GM12878 (cell line): Measurements from ENCODE around the gene CAMK2G. TPM values are rescaled to one million over a fixed set of nuclear protein-coding genes. Genes with fewer than 3 reads are reported as not detected.

ENCODE experiments used
- ATF7 ChIP-seq: fragments of 450-650 bp; IDR thresholded peaks from 2 replicates; pipeline ENCODE4 v1.6.1; 2016; ENCODE audit warnings: low read depth, mild to moderate bottlenecking
- CBFB ChIP-seq: IDR thresholded peaks from 2 replicates; pipeline ENCODE4 v1.6.1; 2016; ENCODE audit warnings: antibody characterized with exemption, low read depth
- CBX3 ChIP-seq: fragments of 200-600 bp; sonication (generic); IDR thresholded peaks from 2 replicates; pipeline ENCODE4 v1.6.1; 2016; ENCODE audit warnings: low read depth, borderline replicate concordance
- CHD2 ChIP-seq: IDR thresholded peaks from 2 replicates; pipeline ENCODE4 v1.6.1; 2011; ENCODE audit warnings: low read depth, low read length, improper control_type of control experiment, borderline replicate concordance
- CREM ChIP-seq: IDR thresholded peaks from 2 replicates; pipeline ENCODE4 v1.6.1; 2014; ENCODE audit warnings: antibody characterized with exemption, low read depth
- CUX1 ChIP-seq: IDR thresholded peaks from 2 replicates; pipeline ENCODE4 v1.6.1; 2012; ENCODE audit warnings: improper control_type of control experiment, low read depth, low read length; ENCODE audit not compliant: insufficient replicate concordance
- EGR1 ChIP-seq, 2 experiments: IDR thresholded peaks; 1 replicate in 1 of 2; 2 replicates in 1 of 2; pipeline ENCODE4 v1.6.1; 2011 to 2012; ENCODE audit warnings: low read depth in 2 of 2, low read length in 2 of 2, borderline replicate concordance in 1 of 2, mild to moderate bottlenecking in 1 of 2, moderate library complexity in 1 of 2
- ETV6 ChIP-seq, 2 experiments: fragments of 450-650 bp in 1 of 2; IDR thresholded peaks in 1 of 2; conservative IDR thresholded peaks in 1 of 2; 2 replicates each; pipeline ENCODE4 v1.6.1; 2014; ENCODE audit warnings: antibody characterized with exemption in 1 of 2, borderline replicate concordance in 1 of 2, low read depth in 1 of 2, mild to moderate bottlenecking in 1 of 2, moderate library complexity in 1 of 2
- EZH2 ChIP-seq: IDR thresholded peaks from 2 replicates; pipeline ENCODE4 v1.6.1; 2012; ENCODE audit warnings: low read depth, mild to moderate bottlenecking, control low read depth, inconsistent platforms, low read length, borderline replicate concordance; ENCODE audit not compliant: control insufficient read depth
- HDGF ChIP-seq: fragments of 450-650 bp; IDR thresholded peaks from 2 replicates; pipeline ENCODE4 v1.6.1; 2016; ENCODE audit warnings: antibody characterized with exemption
- IKZF1 ChIP-seq: fragments of 450-650 bp; conservative IDR thresholded peaks from 2 replicates; pipeline ENCODE4 v1.6.1; 2017; ENCODE audit warnings: antibody characterized with exemption, mild to moderate bottlenecking
- LARP7 ChIP-seq: fragments of 450-650 bp; IDR thresholded peaks from 2 replicates; pipeline ENCODE4 v1.6.1; 2017; ENCODE audit warnings: mild to moderate bottlenecking
- MTA2 ChIP-seq: fragments of 450-650 bp; IDR thresholded peaks from 2 replicates; pipeline ENCODE4 v1.6.1; 2016; ENCODE audit warnings: low read depth, mild to moderate bottlenecking, moderate library complexity
- PAX5 ChIP-seq: IDR thresholded peaks from 2 replicates; pipeline ENCODE4 v1.6.1; 2011; ENCODE audit warnings: low read depth, low read length, borderline replicate concordance
- RFX5 ChIP-seq: IDR thresholded peaks from 2 replicates; pipeline ENCODE4 v1.6.1; 2011; ENCODE audit warnings: low read depth, low read length, improper control_type of control experiment
- TCF12 ChIP-seq: IDR thresholded peaks from 2 replicates; pipeline ENCODE4 v1.6.1; 2011; ENCODE audit warnings: low read depth, mild to moderate bottlenecking, low read length
- WRNIP1 ChIP-seq: IDR thresholded peaks from 2 replicates; pipeline ENCODE4 v1.6.1; 2011; ENCODE audit warnings: low read depth, low read length, improper control_type of control experiment, borderline replicate concordance
- ZNF622 ChIP-seq: fragments of 450-650 bp; IDR thresholded peaks from 2 replicates; pipeline ENCODE4 v1.6.1; 2017; ENCODE audit warnings: mild to moderate bottlenecking, inconsistent platforms
- polyA plus RNA-seq, 11 experiments: library from polyadenylated mRNA; depleted of rRNA in 4 of 11; unstranded in 6 of 11; stranded (reverse) in 5 of 11; fragments of >200 nt; fragmentation: Nextera tagmentation in 4 of 11; fragmentation: Illumina TruSeq in 1 of 11; extraction: Ambion mirVana in 4 of 11; extraction: Trizol in 1 of 11; gene quantifications; 1 replicate in 1 of 11; 2 replicates in 10 of 11; pipeline versions ENCODE4 v1.2.1 to v1.2.3, GENCODE V29; 2011 to 2016; ENCODE audit warnings: inconsistent platforms in 2 of 11, missing spikeins in 2 of 11, low read depth in 1 of 11
- total RNA-seq, 4 experiments: library from RNA; depleted of rRNA in 3 of 4; stranded (reverse); fragments of >200 nt in 3 of 4; fragmentation: Illumina TruSeq in 1 of 4; extraction: Trizol in 1 of 4; gene quantifications; 2 replicates each; pipeline versions ENCODE4 v1.2.1 to v1.2.3, GENCODE V29; 2013 to 2021
- TF ChIP-seq, protein P1 (sequence below): fragments of 450-650 bp; conservative IDR thresholded peaks from 2 replicates; pipeline ENCODE4 v1.6.1; 2017; ENCODE audit warnings: mild to moderate bottlenecking, moderate library complexity
- TF ChIP-seq, protein P2 (sequence below): IDR thresholded peaks from 2 replicates; pipeline ENCODE4 v1.6.1; 2011; ENCODE audit warnings: borderline replicate concordance, low read depth, mild to moderate bottlenecking, moderate library complexity, mixed read lengths, low read length; ENCODE audit not compliant: insufficient read depth; ENCODE audit errors: extremely low read length

CAMK2G gene
- total and polyA plus RNA-seq, 10 of the 15 experiments (the other 5 are each of a cell fraction or from before 2014, with no cell fraction given), result 5.5 to 24.3 (median 16.9) TPM

DNA sequence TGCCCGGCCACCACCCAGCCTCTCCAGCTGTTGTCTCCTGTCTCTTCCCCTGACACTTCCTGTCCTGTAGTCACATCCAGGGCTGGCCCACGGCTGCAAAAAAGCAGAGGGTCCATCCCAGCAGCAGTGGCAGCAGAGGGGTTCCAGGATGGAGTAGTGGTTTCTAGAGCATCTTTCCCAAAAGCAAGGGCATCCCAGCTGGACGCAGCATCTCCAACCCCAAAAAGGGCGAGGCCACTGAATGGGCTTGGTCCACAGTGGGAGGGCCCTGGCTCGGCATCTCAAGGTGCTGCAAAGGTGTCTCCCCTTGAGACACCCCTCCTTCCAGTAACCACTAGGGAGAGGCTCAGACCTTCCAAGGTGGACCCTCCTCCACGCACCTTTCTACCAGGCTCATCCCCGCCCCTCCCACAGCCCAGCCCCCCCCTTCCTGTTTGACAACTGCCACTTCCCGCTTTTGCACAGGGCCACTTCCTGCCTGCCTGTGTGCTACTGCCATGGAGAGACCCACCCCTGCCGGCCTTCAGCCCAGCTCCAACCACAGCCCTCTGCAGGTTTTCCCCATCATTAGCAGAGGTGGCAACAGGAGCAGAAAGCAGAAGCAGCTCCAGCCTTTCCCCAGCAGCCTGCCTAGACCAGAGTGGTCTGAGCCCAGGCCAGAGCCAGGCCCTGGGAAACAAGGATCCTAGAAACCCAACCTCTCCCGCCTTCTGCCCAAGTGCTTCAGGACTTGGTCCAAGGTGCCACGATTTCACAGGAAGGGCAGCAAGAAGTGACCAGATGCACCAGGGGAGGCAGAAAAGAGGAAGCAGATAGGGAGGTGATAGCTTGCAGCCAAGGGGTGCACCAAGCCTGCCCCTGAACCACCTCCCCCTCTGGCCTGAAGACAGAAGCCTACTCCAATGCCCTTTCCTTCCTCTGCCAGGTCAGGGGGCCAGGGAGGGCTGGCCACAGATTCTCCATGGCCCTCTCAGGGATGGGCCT is 8.6 kb downstream of the CAMK2G start (continued):
- TF ChIP-seq CUX1, result no peak
- TF ChIP-seq HDGF, result peak; percentile 34; the same call in 1 of the 2 replicates
- TF ChIP-seq ATF7, result peak; percentile 27; the same call in 1 of the 2 replicates
- TF ChIP-seq LARP7, result no peak
- TF ChIP-seq CBX3, result no peak
- TF ChIP-seq, protein P1, sequence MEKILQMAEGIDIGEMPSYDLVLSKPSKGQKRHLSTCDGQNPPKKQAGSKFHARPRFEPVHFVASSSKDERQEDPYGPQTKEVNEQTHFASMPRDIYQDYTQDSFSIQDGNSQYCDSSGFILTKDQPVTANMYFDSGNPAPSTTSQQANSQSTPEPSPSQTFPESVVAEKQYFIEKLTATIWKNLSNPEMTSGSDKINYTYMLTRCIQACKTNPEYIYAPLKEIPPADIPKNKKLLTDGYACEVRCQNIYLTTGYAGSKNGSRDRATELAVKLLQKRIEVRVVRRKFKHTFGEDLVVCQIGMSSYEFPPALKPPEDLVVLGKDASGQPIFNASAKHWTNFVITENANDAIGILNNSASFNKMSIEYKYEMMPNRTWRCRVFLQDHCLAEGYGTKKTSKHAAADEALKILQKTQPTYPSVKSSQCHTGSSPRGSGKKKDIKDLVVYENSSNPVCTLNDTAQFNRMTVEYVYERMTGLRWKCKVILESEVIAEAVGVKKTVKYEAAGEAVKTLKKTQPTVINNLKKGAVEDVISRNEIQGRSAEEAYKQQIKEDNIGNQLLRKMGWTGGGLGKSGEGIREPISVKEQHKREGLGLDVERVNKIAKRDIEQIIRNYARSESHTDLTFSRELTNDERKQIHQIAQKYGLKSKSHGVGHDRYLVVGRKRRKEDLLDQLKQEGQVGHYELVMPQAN, result no peak
- TF ChIP-seq PAX5, result peak; percentile 44; the same call in 1 of the 2 replicates
- TF ChIP-seq CBFB, result no peak
- peak in 1 of 2 experiments; percentile 59; a peak in 2 of 3 replicates for TF ChIP-seq EGR1 (IDR thresholded peaks at IDR 0.05; ENCODE audit: borderline replicate concordance in 1 of 2, low read depth in 2 of 2, low read length in 2 of 2)
- TF ChIP-seq TCF12, result 0 out of 2 replicates have a peak, but pooled peaks have one; percentile 23
- TF ChIP-seq, protein P2, sequence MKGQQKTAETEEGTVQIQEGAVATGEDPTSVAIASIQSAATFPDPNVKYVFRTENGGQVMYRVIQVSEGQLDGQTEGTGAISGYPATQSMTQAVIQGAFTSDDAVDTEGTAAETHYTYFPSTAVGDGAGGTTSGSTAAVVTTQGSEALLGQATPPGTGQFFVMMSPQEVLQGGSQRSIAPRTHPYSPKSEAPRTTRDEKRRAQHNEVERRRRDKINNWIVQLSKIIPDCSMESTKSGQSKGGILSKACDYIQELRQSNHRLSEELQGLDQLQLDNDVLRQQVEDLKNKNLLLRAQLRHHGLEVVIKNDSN, result no peak
- TF ChIP-seq EZH2, result no peak
- TF ChIP-seq MTA2, result peak; percentile 77; the same call in 1 of the 2 replicates
- peak in 1 of 2 experiments; percentile 87; a peak in 2 of 4 replicates for TF ChIP-seq ETV6 (conservative IDR thresholded peaks at IDR 0.05 in 1 of 2, IDR thresholded peaks at IDR 0.05 in 1 of 2; ENCODE audit: borderline replicate concordance in 1 of 2, low read depth in 1 of 2)
- peak; percentile 23; the same call in 1 of the 2 replicates for TF ChIP-seq CREM
- TF ChIP-seq WRNIP1, result no peak
- TF ChIP-seq IKZF1, result peak; percentile 90
- TF ChIP-seq CHD2, result peak; percentile 62; the same call in 1 of the 2 replicates
- TF ChIP-seq RFX5, result no peak
- TF ChIP-seq ZNF622, result no peak
